ENCODE data around the gene FOXJ3. TPM values are rescaled to one million over a fixed set of nuclear protein-coding genes. Genes with fewer than 3 reads are reported as not detected.

The FOXJ3 gene
- total RNA-seq = 10 to 100 TPM; 42.9 to 68.5 (median 52.5) TPM

GRCh38 chr1:42335050-42335808 is at the start of gene FOXJ3:
Gene FOXJ3, minus strand, starts transcription at chr1:42335235. Its CDS starts 24,142 bp downstream, at chr1:42311093.
- Histone ChIP-seq H3K36me3 (no peaks in the 10 kb centered on the region), H3K27me3 (no peaks in the 10 kb centered on the region), H3K4me1 (peaks cover 0 to 32% (median 5%) of the 10 kb centered on the region in 4 donors), H3K27ac (peak within 1 kb of the TSS; percentile 90 to 99 (median 94)), H3K4me3 (peak within 1 kb of the TSS; percentile 88 to 99 (median 98)), H3K9me3 (no peaks in the 10 kb centered on the region)
- TF ChIP-seq POLR2A (IDR thresholded peaks at IDR 0.05) (peak; percentile 64 to 69), CTCF (IDR thresholded peaks at IDR 0.05) (peak in 1 of 6 experiments; percentile 18)
- peak; percentile 88 to 97 (median 95) for DNase-seq

- Histone ChIP-seq H3K36me3 (no peaks in the 10 kb centered on the region), H3K4me3 (peak overlapping the region; percentile 38 to 76 (median 66)), H3K4me1 (peaks cover 0 to 12% (median 4%) of the 10 kb centered on the region in 4 donors), H3K27me3 (no peaks in the 10 kb centered on the region), H3K27ac (no peak overlapping the region), H3K9me3 (no peaks in the 10 kb centered on the region)
- no peak for DNase-seq
- TF ChIP-seq POLR2A (IDR thresholded peaks at IDR 0.05) = no peak
Observed at GRCh38 chr1:42381280-42381673, 46.2 kb upstream of the FOXJ3 start.

- Histone ChIP-seq H3K9me3 (no peaks in the 10 kb centered on the region), H3K27ac (peak within 1 kb of the TSS in 1 of 4 donors; percentile 42), H3K4me1 (peaks cover 0 to 12% (median 4%) of the 10 kb centered on the region in 4 donors), H3K27me3 (no peaks in the 10 kb centered on the region), H3K36me3 (no peaks in the 10 kb centered on the region), H3K4me3 (peak within 1 kb of the TSS; percentile 38 to 76 (median 66))
- TF ChIP-seq POLR2A (IDR thresholded peaks at IDR 0.05) = no peak
- TF ChIP-seq CTCF (IDR thresholded peaks at IDR 0.05) = no peak
- DNase-seq = peak; percentile 27 to 79 (median 59)
Observed at GRCh38 chr1:42380586-42381279, 45.7 kb upstream of the FOXJ3 start, which contains the start of gene RIMKLA. Gene RIMKLA, plus strand, starts transcription at chr1:42380792. Its CDS starts 143 bp downstream, at chr1:42380935.

GRCh38 chr1:42379794-42380585 is 45.0 kb upstream of the FOXJ3 start:
- Histone ChIP-seq H3K27ac (peak overlapping the region in 1 of 4 donors; percentile 42), H3K36me3 (no peaks in the 10 kb centered on the region), H3K4me3 (peak overlapping the region; percentile 38 to 76 (median 66)), H3K27me3 (no peaks in the 10 kb centered on the region), H3K4me1 (peaks cover 0 to 12% (median 4%) of the 10 kb centered on the region in 4 donors), H3K9me3 (no peaks in the 10 kb centered on the region)
- TF ChIP-seq POLR2A (IDR thresholded peaks at IDR 0.05) (no peak), CTCF (IDR thresholded peaks at IDR 0.05) (no peak)
- no peak for DNase-seq

- Histone ChIP-seq H3K4me1 (peaks cover 0 to 4% (median 0%) of the 10 kb centered on the region in 4 donors), H3K27me3 (no peaks in the 10 kb centered on the region), H3K9me3 (no peaks in the 10 kb centered on the region), H3K36me3 (no peaks in the 10 kb centered on the region), H3K4me3 (no peak overlapping the region), H3K27ac (no peak overlapping the region)
- TF ChIP-seq CTCF (IDR thresholded peaks at IDR 0.05) (no peak), POLR2A (IDR thresholded peaks at IDR 0.05) (no peak)
- DNase-seq = no peak
Observed at GRCh38 chr1:42372796-42373195, 37.8 kb upstream of the FOXJ3 start.
